Activated CD8-positive, alpha-beta memory T cell treated with anti-CD3 and anti-CD28 coated beads for 48 hours (primary cell): ENCODE measurements around the gene MS4A15.
"Not testable (repeated sequence)": the region's sequence is repeated elsewhere in the genome, so short reads cannot be mapped to it uniquely, and the experiment has no call there.

Experiments used
- DNase-seq, 3 experiments: peaks; one replicate each; pipeline ENCODE4 v3.0.0-alpha.2; 2020; ENCODE audit warnings: low read depth in 2 of 3, low spot score in 2 of 3

Gene MS4A15, protein sequence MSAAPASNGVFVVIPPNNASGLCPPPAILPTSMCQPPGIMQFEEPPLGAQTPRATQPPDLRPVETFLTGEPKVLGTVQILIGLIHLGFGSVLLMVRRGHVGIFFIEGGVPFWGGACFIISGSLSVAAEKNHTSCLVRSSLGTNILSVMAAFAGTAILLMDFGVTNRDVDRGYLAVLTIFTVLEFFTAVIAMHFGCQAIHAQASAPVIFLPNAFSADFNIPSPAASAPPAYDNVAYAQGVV

DNA sequence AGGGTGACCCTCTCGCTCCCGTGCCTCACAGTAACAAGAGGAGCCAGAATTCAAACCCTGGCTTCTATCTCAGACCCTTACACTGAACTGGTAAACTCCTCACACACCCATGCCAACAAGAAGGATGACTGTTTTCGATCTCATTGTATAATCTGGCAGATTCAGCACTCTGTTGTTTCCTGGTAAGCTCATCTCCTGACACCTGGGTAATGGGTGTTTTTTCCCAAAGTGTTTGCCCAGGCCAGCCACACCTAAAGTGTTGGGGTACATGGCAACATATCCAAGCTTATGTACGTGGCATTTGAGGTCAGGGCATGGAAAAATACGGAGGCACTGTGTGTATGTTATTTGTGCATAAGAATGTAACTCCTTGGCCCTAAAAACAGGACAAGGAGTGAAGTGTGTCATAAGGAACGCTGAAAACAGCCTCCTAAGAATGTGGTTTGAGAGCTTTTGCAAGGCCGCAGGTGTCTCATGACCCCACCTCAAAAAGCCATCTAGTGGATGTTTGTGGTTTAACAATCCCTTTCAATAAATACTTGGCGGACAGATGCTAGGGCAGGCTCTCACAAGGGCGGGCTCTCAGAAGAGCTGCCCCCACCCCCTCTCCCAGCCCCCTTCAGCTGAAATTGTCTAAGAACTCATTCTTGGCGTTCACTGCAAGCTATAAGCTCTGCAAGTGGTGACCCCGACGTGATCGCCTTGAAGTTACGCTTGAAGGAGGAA is at the start of gene MS4A15:
Gene MS4A15 (plus strand): TSS at position 561 of the 726 bp plus-strand sequence. CDS start 6,867 bp downstream, outside the sequence.
- no peak for DNase-seq

DNA sequence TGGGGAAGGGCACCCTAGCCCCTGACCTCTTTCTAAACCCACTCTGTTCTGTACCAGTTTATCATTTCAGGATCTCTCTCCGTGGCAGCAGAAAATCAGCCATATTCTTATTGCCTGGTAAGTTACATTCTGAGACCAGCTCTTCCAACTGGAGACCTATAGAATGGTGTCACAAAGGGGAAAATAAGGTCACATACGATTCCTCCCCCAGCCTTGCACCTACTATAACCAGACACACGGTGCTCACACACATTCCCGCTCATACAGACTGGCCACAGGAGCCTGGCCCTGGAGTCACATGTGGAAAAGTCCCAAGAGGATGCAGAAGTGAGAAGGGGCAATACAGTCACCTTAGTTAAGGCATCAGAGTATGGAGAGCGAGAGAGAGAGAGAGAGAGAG is 49.7 kb upstream of the MS4A15 start:
- no peak for DNase-seq

DNA sequence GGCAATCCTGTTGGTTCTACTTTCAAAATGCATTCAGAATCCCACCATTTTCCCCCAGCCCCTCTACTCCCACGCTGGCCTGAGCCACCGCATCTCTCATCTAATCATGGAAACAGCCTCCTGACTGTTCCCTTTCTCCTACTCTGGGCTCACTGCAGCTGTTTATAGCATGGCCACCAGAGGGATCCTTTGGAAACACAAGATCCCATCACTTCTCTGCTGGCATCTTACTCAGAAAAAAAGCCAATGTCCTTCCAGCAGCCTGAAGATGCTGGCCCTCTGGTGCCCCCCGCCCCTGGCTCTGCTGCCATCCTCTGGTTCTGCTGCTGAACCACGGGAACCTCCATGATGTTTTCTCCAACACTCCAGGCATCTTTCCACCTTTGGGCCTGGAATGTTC is 46.2 kb upstream of the MS4A15 start:
- no peak for DNase-seq

GRCh38 chr11:60711276-60711675 is 45.4 kb upstream of the MS4A15 start:
- no peak for DNase-seq

DNA sequence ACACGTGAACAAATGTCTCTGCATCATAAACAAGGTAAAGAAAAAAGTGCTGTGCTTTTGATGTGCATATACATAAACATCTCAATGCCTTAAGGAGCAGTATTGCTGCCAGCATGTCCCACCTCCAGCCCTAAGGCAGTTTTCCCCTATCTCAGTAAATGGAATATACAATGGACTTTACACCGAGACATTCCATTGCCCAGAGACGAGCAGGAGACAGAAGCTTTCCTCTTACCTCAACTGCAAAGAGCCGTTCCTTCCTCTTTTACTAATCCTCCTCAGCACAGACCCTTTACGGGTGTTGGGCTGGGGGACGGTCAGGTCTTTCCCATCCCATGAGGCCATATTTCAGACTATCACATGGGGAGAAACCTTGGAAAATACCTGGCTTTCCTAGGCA is 43.2 kb upstream of the MS4A15 start:
- DNase-seq: not testable (repeated sequence)

GRCh38 chr11:60717956-60718355 is 38.7 kb upstream of the MS4A15 start:
- DNase-seq: no peak

DNA sequence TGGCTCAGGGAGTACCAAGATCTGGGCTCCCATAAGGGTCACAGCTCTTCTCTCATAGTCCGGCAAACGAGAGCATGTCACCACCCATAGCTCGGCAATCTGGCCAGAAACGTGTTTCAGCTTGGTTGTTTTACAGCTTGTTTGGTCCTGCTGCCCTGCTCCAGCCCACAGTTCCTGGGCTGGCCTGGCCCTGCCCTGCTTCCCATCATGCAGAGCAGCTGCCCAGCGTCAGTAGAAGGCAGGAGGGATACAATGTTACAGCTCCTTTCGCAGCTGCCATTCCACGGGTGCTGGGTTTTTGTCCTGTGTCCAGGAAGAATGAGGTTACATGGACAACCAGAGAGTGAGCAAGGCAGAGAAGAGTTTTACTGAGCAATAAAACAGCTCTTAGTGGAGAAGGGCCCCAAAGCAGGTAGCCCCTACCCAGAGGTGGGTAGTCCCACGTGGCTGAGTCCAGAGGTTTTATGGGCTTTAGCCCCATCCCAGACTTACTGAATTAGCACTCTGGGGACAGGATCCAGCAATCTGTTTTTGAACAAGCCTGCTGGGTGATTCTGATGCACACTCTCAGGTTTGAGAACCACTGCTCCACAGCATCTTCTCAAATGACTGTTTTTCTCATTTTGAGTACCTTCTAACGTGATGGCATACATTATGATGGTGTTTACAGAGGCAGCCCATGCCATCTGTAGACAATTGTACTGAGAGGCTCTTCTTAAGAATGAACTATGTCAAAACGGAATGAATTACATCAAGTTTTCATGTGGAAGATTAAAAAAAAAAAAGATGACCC is 37.9 kb upstream of the MS4A15 start:
- no peak for DNase-seq

DNA sequence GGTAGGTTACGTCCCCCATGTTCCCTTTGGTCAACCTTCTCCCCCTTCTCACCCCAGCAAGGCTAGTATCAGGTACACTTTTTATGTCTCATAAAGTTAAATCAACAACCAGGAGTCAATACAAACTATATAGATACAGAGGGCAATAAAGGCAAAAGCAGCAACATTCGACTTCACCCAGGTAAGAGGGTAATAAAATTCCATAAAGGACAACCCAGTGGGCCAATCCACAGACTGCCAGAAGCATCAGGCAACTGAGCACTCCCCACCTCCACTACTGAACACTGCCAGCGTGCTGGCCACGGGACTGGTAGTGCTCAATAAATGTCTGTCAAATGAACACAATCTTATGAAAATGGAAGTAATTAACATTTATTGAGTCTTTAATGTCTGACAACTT is 37.3 kb upstream of the MS4A15 start:
- DNase-seq: no peak

DNA sequence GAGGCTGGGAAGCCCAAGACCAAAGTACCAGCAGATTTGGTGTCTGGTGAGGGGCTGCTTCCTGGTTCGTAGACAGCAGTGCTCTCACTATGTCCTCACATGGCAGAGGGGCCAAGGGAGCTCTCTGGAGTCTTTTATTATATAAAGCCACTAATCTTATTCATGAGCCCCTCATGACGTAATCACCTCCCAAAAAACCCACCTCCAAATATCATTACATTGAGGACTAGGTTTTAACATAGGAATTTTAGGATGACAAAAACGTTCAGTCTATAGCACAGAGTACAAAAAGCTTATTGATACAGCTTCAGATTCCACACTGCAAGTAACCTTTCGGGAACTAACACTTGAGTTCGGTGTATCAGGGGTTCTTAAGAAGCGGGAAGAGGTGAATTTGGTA is 36.2 kb upstream of the MS4A15 start:
- no peak for DNase-seq

DNA sequence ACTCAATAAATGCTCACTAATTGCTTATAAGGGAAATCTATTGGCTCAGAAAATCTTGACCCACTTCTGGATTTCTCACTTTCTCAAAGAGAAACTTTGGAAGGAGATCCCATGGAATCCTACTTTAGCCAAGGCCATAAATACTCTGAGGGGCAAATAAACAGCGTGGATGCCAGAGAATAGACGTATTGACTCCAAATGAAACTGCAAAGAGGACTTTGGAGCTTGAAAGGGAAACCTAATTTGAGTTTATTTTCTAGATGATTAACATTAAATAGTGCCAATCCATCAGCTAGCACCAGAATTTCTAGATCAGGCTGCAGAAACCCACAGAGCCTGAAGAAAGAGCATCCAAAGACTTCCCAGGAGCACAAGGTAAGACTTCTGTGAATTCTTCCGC is 32.2 kb upstream of the MS4A15 start, which contains the start of gene MS4A18:
Gene MS4A18 (plus strand): TSS at position 301 of the 400 bp plus-strand sequence.
- DNase-seq: no peak

GRCh38 chr11:60725592-60725991 is 31.1 kb upstream of the MS4A15 start:
- DNase-seq: no peak

- DNase-seq: no peak
These were observed 25.1 kb upstream of the MS4A15 start for GRCh38 chr11:60731586-60731985.

GRCh38 chr11:60734279-60734678 is 22.4 kb upstream of the MS4A15 start:
- no peak for DNase-seq

- DNase-seq: no peak
These were observed 17.6 kb upstream of the MS4A15 start for GRCh38 chr11:60739114-60739513.

GRCh38 chr11:60740573-60740972 is 16.1 kb upstream of the MS4A15 start:
- no peak for DNase-seq

- no peak for DNase-seq
These were observed 15.2 kb upstream of the MS4A15 start for GRCh38 chr11:60741421-60741820.

DNA sequence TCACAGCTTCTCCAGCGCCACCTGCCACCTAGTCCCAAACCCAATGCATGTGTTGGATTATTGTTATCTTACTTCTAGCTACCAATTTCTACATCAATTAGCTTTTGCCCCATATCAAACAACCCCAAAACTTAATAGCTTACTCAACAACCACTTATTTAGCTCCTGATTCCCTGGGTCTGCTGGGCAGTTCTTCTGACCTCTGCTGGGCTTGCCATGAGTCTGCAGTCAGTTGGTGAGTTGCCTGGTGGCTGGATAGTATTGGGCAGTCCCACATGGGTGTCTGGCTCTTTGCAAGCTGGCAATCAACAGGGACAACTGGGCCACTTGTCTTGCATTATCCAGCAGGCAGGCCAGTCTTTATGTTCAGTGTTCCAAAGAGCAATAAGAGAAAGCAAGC is 13.6 kb upstream of the MS4A15 start:
- no peak for DNase-seq

DNA sequence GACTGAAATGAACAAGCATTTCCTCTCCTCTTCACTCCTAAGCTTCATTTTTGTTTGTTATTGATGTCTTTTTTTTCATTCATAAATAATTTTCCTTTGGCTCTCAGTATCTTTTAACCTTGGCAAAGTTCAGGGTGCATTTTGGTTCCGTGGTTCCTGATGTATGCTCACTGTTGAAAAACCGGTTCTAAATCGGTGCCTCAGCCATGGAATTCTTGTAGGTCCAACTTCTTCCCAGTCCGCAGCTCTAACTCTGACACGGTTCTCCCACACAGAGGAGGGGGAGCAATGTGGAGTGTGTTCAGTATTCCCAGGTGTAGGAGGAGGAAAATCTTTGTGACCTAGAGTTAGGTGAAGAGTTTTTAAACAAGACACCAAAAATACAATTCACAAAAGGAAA is 12.6 kb upstream of the MS4A15 start:
- no peak for DNase-seq

GRCh38 chr11:60747359-60747873 is 9.3 kb upstream of the MS4A15 start:
- no peak for DNase-seq

- DNase-seq: no peak
These were observed 8.4 kb upstream of the MS4A15 start for GRCh38 chr11:60748225-60748624.

DNA sequence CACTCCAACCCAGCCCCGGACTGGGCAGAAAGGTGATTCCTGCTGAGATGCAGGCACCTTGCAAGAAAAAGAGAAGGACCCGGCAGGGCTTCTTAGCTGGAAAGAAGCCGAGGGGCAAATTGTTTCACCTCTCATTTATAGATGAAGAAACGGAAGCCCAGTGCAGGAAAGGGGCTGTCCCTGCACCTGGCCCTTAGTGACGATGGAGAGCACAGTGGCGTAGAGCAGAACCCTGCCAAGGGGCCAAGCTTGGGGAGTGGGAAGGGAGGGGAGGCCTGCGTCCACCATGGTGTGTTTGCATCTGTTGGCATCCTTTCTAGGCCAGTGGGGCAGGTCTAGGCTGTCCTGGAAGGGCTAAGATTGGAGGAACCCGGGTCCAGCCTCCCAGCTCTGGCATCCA is 7.8 kb upstream of the MS4A15 start:
- DNase-seq: no peak

- DNase-seq: no peak
These were observed 5.8 kb upstream of the MS4A15 start for GRCh38 chr11:60750911-60751310.
